ENCODE data around the gene ALKBH5. TPM values are rescaled to one million over a fixed set of nuclear protein-coding genes. Genes with fewer than 3 reads are reported as not detected.

Gene ALKBH5
- total and polyA plus RNA-seq, 10 of the 15 experiments (the other 5 are each of a cell fraction or from before 2014, with no cell fraction given): 13.7 to 99.9 (median 52.4) TPM

- SMC1A ChIA-PET (ENCODE audit: uncharacterized antibody, unreplicated experiment): interaction anchor here (0.7 kb wide), 1 partner anchor 74 kb away, joined by 4 read pairs; no protein-coding TSS in a partner anchor
- 60% methylated on average over 18 of the region's 18 CpGs for WGBS (ENCODE audit: insufficient coverage, insufficient replicate concordance, low lambda C conversion rate, missing lambda C conversion rate)
- intact Hi-C loops (cut with micrococcal nuclease; ENCODE audit: unreplicated experiment) (no loop called here), in situ Hi-C loops (cut with MboI) (no loop called here)
- POLR2A ChIA-PET: no interaction called here
- no peaks in the 10 kb centered on the region for H3K27me3 ChIP-seq (replicated peaks in 1 of 2; ENCODE audit: control insufficient read depth in 2 of 2, insufficient read depth in 2 of 2, low read length in 1 of 2)
- CTCF ChIA-PET: no interaction called here
- FAIRE-seq (no peak), ATAC-seq (no peak), DNase-seq (ENCODE audit: low read depth, low spot score) (no peak)
- no peak overlapping the region for H3K27ac ChIP-seq (ENCODE audit: control insufficient read depth, insufficient read depth)
- H3K4me1 ChIP-seq (ENCODE audit: control insufficient read depth, insufficient read depth, low read length): no peaks in the 10 kb centered on the region
- no peak overlapping the region for H3K4me2 ChIP-seq (ENCODE audit: control insufficient read depth, insufficient read depth)
- no peak overlapping the region for H3K4me3 ChIP-seq
- TF ChIP-seq NR2C1 (IDR thresholded peaks at IDR 0.05) (no peak), PRDM15 (CRISPR knock-in tag; IDR thresholded peaks at IDR 0.05) (no peak), IKZF1 (conservative IDR thresholded peaks at IDR 0.05) (no peak), USF2 (IDR thresholded peaks at IDR 0.05; ENCODE audit: borderline replicate concordance, low read depth, low read length) (no peak)
- RAD21 ChIA-PET (ENCODE audit: unreplicated experiment): no interaction called here
- BruUV-seq (replicated peaks): no TSS peak
- no peak overlapping the region for H2AFZ ChIP-seq (ENCODE audit: control insufficient read depth, low read depth, low read length)
- H3K79me2 ChIP-seq (ENCODE audit: control insufficient read depth, insufficient read depth, low read length): no peaks in the 10 kb centered on the region
- H3K9ac ChIP-seq (ENCODE audit: control insufficient read depth, insufficient read depth, low read length): no peak overlapping the region
- no peaks in the 10 kb centered on the region for H3K36me3 ChIP-seq (ENCODE audit: control insufficient read depth in 2 of 2, insufficient read depth in 2 of 2, low read length in 1 of 2)
- no peaks in the 10 kb centered on the region for H4K20me1 ChIP-seq (ENCODE audit: control insufficient read depth, insufficient read depth)
- H3K9me3 ChIP-seq (replicated peaks; ENCODE audit: control insufficient read depth, insufficient read depth, low read length): no peaks in the 10 kb centered on the region
Observed at GRCh38 chr17:18236494-18236893, 52.9 kb downstream of the ALKBH5 start.

Measured in GM12878 (cell line).